Fibroblast of villous mesenchyme (primary cell): ENCODE results near the gene SHISA9. TPM values are rescaled to one million over a fixed set of nuclear protein-coding genes. Genes with fewer than 3 reads are reported as not detected.

ENCODE experiments used
- DNase-seq: peaks from one replicate; pipeline ENCODE4 v3.0.0-alpha.2; 2010; ENCODE audit warnings: low read depth
- H3K4me3 ChIP-seq: 2 replicates; pipeline ENCODE4 v1.5.1; 2011; ENCODE audit warnings: low read depth, mild to moderate bottlenecking, low read length
- total RNA-seq: library from RNA; depleted of rRNA; stranded (reverse); fragments of >200 nt; gene quantifications from 2 replicates; pipeline ENCODE4 v1.2.3, GENCODE V29; 2012
- TF ChIP-seq, protein P1 (sequence below): IDR thresholded peaks from 2 replicates; pipeline ENCODE4 v1.5.1; 2012; ENCODE audit warnings: low read depth, mild to moderate bottlenecking, low read length; ENCODE audit not compliant: insufficient read depth

The SHISA9 gene
- total RNA-seq, 1 donor: not detected

DNA sequence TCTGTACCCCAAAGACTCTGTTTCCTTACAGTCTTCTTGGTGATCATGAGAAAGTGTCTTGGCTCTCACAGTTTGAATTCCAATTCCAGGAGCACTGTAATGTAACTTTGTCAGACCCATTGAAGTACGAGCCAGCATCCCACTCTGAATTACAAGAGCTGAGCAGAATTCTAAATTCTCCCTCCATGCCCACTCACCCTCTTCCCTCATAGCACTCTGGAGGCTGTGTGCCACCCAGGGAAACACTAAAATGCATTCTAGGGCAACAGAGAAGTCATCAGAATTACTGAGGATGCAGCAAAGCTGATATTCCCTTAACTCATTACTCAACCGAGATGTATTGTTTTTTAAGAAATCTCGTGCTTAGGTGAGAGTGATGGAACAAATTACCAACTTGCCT is 154.1 kb downstream of the SHISA9 start:
- TF ChIP-seq, protein P1, sequence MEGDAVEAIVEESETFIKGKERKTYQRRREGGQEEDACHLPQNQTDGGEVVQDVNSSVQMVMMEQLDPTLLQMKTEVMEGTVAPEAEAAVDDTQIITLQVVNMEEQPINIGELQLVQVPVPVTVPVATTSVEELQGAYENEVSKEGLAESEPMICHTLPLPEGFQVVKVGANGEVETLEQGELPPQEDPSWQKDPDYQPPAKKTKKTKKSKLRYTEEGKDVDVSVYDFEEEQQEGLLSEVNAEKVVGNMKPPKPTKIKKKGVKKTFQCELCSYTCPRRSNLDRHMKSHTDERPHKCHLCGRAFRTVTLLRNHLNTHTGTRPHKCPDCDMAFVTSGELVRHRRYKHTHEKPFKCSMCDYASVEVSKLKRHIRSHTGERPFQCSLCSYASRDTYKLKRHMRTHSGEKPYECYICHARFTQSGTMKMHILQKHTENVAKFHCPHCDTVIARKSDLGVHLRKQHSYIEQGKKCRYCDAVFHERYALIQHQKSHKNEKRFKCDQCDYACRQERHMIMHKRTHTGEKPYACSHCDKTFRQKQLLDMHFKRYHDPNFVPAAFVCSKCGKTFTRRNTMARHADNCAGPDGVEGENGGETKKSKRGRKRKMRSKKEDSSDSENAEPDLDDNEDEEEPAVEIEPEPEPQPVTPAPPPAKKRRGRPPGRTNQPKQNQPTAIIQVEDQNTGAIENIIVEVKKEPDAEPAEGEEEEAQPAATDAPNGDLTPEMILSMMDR: no peak

DNA sequence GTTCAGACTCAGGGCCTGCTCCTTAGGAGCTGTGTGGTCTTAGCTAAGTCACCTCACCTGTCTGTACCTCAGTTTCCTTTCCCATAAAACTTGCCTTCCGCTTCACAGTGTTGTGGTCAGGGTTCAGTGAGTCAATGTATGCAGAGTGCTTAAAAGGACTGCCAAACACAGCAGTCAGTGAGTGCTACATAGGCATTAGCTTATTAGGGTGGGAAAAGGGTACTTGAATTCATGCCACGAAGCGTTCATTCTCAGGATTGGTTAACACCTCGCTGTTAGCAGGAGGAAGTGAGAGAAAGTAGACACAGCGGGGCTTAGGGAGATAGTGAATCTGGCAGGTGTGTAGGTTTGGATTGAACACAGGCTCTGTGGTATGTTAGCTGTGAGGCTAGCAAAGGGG is 155.2 kb downstream of the SHISA9 start:
- TF ChIP-seq, protein P1: no peak
- no peak for DNase-seq
- no peak overlapping the region for H3K4me3 ChIP-seq

More for the DNA sequence above, 154.1 kb downstream of the SHISA9 start:
- DNase-seq: no peak
- no peak overlapping the region for H3K4me3 ChIP-seq

DNA sequence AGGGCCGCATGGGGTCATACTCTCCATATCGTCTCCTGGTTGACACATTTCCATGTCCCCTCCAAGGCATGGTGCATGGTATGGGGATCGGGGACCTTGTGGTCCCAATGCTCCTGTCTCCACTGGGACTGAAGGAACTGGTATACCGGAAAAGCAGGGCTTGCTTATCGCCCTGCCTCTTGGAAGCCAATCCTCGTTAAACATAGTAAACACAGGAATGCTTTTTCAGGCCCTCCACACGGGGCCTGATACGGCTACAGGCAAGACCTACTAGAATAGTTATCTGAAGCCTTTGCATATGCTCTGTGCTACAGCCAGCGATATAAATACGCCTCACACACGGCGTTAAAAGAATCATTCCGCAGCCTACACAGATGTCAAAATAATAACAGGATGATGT is 159.5 kb downstream of the SHISA9 start:
- H3K4me3 ChIP-seq: no peak overlapping the region
- TF ChIP-seq, protein P1: no peak
- DNase-seq: no peak

DNA sequence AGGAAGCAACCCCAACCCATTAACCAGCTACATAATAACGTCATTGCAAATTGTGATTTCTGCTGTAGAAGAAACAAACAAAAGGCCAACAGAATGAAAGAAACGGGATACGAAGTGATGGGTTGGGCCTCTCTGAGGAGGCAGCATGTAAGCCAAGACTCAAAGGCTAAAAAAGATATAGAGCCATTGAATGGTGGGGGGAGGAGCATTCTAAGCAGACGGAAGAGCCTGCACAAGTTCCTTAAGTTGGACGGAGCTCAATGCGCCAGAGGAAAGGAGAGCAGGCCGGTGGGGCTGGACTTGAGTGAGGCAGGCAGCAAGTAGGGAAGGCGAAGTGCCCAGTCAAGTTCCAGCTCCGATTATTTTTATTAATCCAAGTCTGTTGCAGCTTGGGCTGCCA is 160.3 kb downstream of the SHISA9 start:
- H3K4me3 ChIP-seq: no peak overlapping the region
- DNase-seq: no peak
- TF ChIP-seq, protein P1: no peak

DNA sequence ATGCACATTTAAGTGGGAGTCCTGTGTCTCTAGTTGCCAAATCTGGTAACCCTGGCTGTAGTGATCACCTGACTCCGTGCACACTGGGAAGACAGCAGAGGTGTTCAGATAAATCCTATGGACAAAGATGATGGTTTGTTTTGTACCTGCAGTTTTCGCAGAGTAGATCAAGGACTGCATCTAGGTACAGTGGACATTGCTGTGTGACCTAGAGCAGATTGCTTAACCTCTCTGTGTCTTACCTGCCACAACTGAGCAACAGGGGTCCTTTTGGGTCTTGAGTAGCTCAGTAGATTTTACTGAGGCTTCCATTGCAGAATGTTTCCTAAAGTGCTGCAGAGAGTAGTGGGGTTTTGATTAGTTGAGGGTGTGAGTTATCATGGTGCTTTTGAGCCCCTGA is 160.8 kb downstream of the SHISA9 start:
- no peak for DNase-seq
- TF ChIP-seq, protein P1: no peak
- no peak overlapping the region for H3K4me3 ChIP-seq

DNA sequence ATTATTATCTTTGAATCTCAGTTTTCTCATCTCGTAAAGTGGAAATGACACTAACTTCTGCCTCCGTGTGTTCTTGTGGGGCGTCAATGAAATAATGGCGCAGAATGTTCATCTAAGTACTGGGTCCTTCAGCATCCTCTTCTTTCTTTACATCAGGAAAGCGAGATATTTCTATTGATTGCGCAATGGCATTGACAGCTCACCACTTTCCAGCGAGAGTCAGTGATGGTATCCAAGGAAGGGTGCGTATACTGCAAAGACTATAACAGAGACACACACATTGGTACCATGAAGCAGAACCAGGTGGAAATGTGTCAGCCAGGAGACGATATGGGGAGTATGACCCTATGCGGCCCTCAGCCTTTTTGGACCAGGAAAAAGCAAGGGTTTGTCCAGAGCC is 162.1 kb downstream of the SHISA9 start:
- H3K4me3 ChIP-seq: no peak overlapping the region
- TF ChIP-seq, protein P1: no peak
- DNase-seq: no peak

DNA sequence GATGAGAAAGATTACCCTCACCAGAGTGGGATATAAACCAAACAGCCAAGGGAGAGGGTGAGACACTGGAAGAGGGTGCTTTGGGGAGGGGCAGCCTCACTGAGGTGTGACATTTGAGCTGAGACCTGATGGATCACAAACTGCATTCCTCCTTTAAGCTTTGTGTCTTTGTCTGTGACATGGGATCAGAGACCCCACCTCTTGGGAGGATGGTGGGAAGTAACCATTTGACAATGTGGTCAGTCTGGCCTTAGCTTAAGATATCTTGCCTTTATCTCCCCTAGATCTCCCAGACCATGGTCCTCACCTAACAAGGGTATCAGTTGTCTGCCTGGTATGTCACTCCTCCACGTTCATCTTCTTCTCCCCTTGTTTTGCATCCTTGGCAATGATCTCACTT is 163.4 kb downstream of the SHISA9 start:
- no peak overlapping the region for H3K4me3 ChIP-seq
- DNase-seq: no peak
- TF ChIP-seq, protein P1: no peak
